ENCODE data around the gene MTFR2.
"Not testable (repeated sequence)": the region's sequence is repeated elsewhere in the genome, so short reads cannot be mapped to it uniquely, and the experiment has no call there.

The MTFR2 gene

GRCh38 chr6:136232701-136233100, 17.4 kb downstream of the MTFR2 start:
- no peak for DNase-seq

DNA sequence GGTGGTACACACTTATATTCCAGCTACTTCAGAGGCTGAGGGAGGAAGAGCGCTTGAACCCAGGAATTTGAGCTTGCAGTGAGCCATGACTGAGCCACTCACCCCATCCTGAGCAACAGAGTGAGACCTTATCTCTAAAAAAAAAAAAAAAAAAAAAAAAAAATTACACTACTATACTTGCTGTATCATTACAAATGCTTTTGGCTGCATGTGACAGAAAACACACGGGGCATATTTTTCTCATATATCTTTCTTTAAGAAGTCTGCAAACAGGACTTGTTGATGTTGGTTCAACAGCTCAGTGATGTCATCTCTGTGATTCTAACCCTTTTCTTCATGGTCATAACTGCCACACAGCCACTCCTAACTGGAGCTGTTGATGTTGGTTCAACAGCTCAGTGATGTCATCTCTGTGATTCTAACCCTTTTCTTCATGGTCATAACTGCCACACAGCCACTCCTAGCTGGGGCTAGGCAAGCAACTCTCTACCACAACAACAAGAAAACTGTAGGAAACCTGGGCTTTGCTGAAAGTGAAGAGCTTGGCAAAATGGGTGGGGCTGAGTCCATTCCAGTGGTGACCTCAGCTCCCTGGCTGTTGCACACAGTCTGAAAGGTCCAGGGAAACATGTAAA, 19.8 kb downstream of the MTFR2 start:
- DNase-seq, result no peak

DNA sequence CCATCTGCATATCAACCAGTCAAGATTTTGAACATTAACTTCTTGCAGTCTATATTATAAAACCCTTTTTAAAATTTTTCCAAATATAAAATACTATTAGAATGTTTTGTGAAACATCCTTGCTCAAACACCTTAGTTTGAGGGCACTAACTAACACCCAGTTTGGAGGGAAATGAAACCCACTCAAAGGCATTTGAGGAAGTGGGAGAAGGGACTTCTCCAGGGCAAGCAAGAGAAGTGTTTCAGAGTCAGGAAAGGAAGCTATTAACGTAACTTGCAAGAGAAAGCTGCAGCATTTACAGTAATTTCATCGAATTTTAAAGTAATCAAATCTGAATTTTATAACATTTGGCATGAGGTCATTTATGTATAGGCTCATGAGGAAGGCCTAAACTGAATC, 21.3 kb downstream of the MTFR2 start:
- no peak for DNase-seq

GRCh38 chr6:136226674-136227377, 23.3 kb downstream of the MTFR2 start:
- DNase-seq, result no peak

- DNase-seq, result peak; percentile 66
Observed at GRCh38 chr6:136226027-136226673, 24.0 kb downstream of the MTFR2 start.

DNA sequence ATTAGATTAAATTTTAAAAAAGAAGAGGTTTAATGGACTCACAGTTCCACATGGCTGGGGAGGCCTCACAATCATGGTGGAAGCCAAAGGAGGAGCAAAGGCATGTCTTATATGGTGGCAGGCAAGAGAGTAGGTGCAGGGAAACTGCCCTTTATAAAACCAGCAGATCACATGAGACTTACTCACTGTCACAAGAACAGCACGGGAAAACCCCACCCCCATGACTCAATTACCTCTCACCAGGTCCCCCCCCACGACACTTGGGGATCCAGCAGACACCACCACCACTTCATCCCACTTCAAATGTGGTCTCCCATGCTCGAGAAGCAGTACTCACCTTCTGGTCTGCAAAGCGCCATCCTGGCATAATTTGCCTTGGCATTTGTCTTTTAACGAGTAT, 24.6 kb downstream of the MTFR2 start:
- DNase-seq, result peak; percentile 6

GRCh38 chr6:136224974-136225373, 25.1 kb downstream of the MTFR2 start:
- DNase-seq, result not testable (repeated sequence)

DNA sequence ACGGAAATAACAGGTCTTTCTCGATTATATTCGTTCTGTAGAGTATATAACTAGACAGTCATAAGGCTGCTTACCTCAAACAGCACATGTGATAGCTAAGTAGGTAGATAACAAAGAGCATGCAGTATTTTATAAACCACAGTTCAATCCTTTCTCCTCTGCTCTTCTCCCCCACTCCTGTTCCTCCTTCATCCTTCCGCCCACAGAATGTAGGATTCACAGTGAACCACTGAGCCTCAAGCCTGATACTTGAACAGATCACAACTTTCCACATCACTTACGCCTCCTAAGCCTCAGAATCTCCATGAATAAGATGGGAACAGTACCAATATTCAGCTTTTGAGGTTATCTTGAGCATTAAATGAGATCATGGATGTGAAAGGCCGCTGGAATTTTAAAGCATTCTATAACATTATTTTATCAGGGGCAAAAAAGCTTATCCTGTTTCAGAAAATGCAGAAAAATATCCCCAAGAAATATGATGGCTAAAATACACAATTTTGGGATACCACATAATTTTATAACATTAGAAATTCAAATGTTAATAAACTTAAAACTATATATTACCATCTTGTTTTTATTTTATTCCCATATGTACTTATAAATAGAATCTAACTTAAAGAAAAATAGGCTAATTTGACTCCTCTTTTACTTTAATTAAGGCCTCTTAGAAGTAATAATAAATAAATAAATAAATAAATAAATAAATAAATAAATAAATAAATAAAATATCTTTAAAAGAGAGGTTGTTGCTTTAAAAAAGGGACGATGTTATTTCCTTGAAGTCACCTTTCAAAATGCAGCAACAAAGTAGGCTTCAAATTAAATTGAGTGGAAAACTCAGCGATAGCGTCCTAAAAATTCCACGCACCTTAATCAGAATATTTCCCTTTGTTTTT, 33.4 kb downstream of the MTFR2 start:
- DNase-seq, result no peak

GRCh38 chr6:136213853-136214252, 36.3 kb downstream of the MTFR2 start:
- no peak for DNase-seq

GRCh38 chr6:136213012-136213539, 37.0 kb downstream of the MTFR2 start:
- DNase-seq, result no peak

GRCh38 chr6:136212608-136213007, 37.5 kb downstream of the MTFR2 start:
- DNase-seq, result no peak

DNA sequence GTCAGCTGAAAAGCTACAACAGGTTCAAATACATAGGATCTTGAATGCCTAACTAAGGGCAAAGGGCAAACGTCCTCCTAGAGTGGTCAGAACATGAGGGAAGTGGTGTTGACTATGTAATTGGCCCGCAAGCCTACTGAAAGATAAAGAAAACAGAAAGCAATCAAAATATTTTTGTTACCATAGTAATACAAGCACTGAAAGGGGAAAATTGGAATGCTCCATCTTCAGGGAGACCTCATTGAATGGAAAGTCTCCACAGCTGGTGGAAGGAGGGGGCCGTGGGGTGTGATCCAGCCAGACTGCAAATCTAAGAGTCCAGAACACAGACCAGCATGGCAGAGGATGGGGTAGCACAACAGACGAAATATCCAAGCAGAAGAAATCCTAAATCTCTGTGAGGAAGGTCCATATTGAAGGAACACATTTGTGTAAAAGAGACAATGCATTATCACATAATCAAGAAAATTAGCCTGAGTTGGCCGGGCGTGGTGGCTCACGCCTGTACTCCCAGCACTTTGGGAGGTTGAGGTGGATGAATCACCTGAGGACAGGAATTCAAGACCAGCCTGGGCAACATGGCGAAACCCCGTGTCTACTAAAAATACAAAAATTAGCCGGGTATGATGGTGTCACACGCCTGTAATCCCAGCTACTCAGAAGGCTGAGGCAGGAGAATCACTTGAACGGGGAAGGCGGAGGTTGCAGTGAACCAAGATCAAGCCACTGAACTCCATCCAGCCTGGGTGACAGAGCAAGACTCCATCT, 39.5 kb downstream of the MTFR2 start:
- DNase-seq, result no peak

GRCh38 chr6:136209496-136209895, 40.6 kb downstream of the MTFR2 start:
- DNase-seq, result no peak

- DNase-seq, result no peak
Observed at GRCh38 chr6:136208783-136209182, 41.3 kb downstream of the MTFR2 start.

DNA sequence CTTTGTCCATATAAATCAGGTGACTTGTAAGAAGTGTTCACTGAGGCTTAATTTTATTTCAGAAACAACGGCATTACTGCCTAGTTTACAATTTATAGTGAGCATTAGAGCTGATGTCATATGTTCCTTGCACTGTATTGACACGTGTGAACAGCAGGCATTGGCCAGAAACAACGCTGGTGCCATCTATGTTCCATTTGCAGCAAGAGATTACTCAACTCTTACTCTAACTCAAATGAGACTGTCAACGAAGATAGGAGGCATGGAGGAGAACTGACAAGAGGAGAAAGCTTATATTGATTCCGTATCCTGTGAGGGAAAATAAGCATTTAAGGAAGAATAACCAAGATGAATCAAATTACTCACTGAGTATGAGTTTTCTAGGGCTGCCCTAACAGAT, 48.4 kb downstream of the MTFR2 start:
- DNase-seq, result no peak

DNA sequence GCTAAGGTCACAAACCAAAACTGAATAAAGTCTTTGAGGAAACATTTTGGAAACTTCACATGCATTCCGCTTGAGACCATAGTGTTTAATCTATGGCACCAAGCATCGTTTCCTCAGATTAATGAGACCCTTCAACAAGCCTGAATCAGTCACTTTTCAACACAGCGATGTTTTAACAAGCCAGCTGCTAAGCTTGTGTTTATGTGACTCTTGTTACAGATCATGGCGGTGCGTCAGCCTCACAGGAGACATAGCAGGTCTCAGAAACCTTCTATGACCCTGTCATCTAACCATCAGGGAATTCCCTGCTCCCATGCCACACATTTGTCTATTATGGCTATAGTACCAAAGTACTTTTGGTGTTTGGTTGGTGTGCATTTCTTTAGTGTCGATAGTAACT, 57.2 kb downstream of the MTFR2 start:
- no peak for DNase-seq

GRCh38 chr6:136191606-136192312, 58.4 kb downstream of the MTFR2 start:
- no peak for DNase-seq

DNA sequence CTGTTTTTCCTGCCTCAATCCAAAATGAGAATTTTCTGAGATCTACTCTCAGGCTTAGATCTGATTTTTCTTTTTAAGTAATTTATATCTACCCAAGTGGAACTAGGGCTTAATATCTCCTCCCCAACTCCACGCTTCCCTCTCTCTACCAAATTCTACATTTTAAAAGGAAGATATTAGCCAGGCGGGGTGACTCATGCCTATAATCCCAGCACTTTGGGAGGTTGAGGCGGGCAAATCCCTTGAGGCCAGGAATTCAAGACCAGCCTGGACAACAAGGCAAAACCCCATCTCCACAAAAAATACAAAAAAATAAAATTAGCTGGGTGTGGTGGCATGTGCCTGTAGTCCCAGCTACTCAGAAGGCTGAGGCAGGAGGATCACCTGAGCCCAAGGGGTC, 61.0 kb downstream of the MTFR2 start:
- no peak for DNase-seq

GRCh38 chr6:136188486-136188885, 61.6 kb downstream of the MTFR2 start:
- DNase-seq, result no peak

DNA sequence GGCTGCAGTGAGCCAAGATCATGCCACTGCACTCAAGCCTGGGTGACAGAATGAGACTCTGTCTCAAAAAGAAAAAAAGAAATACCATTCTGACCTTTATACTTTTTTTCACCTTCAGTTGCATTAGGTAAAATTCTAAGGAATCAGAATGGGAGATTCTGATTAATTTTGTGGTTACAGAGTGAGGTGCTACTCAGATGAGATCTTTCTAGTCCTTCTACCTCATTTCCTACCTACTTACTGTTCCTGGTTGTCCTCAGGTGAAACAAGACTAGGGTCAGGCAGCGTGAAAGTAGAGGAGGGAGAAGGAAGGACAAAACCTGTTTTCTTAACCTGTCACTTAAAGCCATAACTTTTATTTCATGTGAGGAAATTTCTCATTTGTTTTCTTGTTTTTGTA, 63.7 kb downstream of the MTFR2 start:
- DNase-seq, result no peak

- no peak for DNase-seq
Observed at GRCh38 chr6:136184738-136185137, 65.4 kb downstream of the MTFR2 start.

DNA sequence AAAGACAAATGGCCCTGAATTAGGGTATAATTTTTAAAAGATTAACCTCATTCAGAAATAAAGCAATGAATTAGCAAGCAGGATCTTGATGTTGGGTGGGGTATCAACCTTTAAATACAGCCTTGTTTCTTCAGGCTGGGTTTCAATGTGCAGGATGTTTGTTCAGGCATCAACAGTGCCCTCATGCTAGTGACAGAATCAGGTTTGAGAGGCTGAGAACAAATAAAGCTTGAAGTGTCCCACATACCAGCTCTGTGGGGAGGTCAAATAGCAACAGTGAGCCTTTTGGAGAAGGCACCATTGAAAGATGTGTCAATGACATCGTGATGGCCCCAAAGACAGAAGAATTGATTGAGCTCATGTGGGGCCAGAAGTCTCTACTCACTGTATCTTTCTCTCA, 68.2 kb downstream of the MTFR2 start:
- DNase-seq, result no peak
